DOHH2 (cell line): ENCODE results near the gene FARS2.

ENCODE experiments used
- H3F3A ChIP-seq: fragments of 200-600 bp; sonication (generic), shearing (Covaris generic); 2 replicates; pipeline ENCODE4 v1.6.0; 2016; ENCODE audit warnings: antibody characterized with exemption, mild to moderate bottlenecking; ENCODE audit not compliant: control insufficient read depth, insufficient read depth
- H3K27ac ChIP-seq: fragments of 200-600 bp; sonication (generic); 2 replicates; pipeline ENCODE4 v1.5.1; 2014; ENCODE audit warnings: low read depth, mild to moderate bottlenecking, low read length, moderate library complexity
- H3K27me3 ChIP-seq: fragments of 200-600 bp; sonication (generic); 2 replicates; pipeline ENCODE4 v1.6.1; 2014; ENCODE audit warnings: mild to moderate bottlenecking, low read length, mixed read lengths; ENCODE audit not compliant: control insufficient read depth
- H3K36me3 ChIP-seq: fragments of 200-600 bp; sonication (generic); 2 replicates; pipeline ENCODE4 v1.6.1; 2014; ENCODE audit warnings: mild to moderate bottlenecking, low read length, moderate library complexity, mixed read lengths; ENCODE audit not compliant: control insufficient read depth
- H3K4me1 ChIP-seq: fragments of 200-600 bp; sonication (generic); 2 replicates; pipeline ENCODE4 v1.6.1; 2014; ENCODE audit warnings: mild to moderate bottlenecking, low read length, mixed read lengths; ENCODE audit not compliant: control insufficient read depth
- H3K4me2 ChIP-seq: fragments of 200-600 bp; sonication (generic); 2 replicates; pipeline ENCODE4 v1.6.0; 2014; ENCODE audit warnings: mild to moderate bottlenecking, low read length, moderate library complexity
- H3K4me3 ChIP-seq: fragments of 200-600 bp; sonication (generic); 2 replicates; pipeline ENCODE4 v1.5.1; 2014; ENCODE audit warnings: mild to moderate bottlenecking, low read length, mixed read lengths
- H3K79me2 ChIP-seq: fragments of 200-600 bp; sonication (generic); 2 replicates; pipeline ENCODE4 v1.6.1; 2014; ENCODE audit warnings: mild to moderate bottlenecking, low read length, mixed read lengths; ENCODE audit not compliant: control insufficient read depth
- H3K9me2 ChIP-seq: fragments of 200-600 bp; sonication (generic); replicated peaks from 2 replicates; pipeline ENCODE4 v1.6.1; 2014; ENCODE audit warnings: mild to moderate bottlenecking, low read length, mixed read lengths; ENCODE audit not compliant: control insufficient read depth
- H3K9me3 ChIP-seq: fragments of 200-600 bp; sonication (generic); 2 replicates; pipeline ENCODE4 v1.6.1; 2014; ENCODE audit warnings: antibody characterized with exemption, low read length, mixed read lengths; ENCODE audit not compliant: control insufficient read depth, insufficient read depth
- H4K20me1 ChIP-seq: fragments of 200-600 bp; sonication (generic); 2 replicates; pipeline ENCODE4 v1.6.0; 2014; ENCODE audit warnings: low read depth, mild to moderate bottlenecking, antibody characterized with exemption, low read length, moderate library complexity; ENCODE audit not compliant: control insufficient read depth, insufficient read depth
- CTCF ChIP-seq: fragments of 200-600 bp; sonication (generic); IDR thresholded peaks from one replicate; pipeline ENCODE4 v1.5.1; 2014; ENCODE audit warnings: antibody characterized with exemption, mild to moderate bottlenecking, low read depth, low read length; ENCODE audit not compliant: poor library complexity, severe bottlenecking
- EZH2phosphoT487 ChIP-seq: fragments of 200-600 bp; sonication (generic); IDR thresholded peaks from 2 replicates; pipeline ENCODE4 v1.6.1; 2017; ENCODE audit warnings: borderline replicate concordance, mild to moderate bottlenecking, antibody characterized with exemption, low read length, moderate library complexity, mixed read lengths

FARS2 gene

GRCh38 chr6:5511954-5512353 is 250.6 kb downstream of the FARS2 start:
- no peaks in the 10 kb centered on the region for H3K27me3 ChIP-seq
- peaks cover 7% of the 10 kb centered on the region for H3K4me1 ChIP-seq
- no peaks in the 10 kb centered on the region for H3K9me3 ChIP-seq
- no peak for TF ChIP-seq CTCF
- no peak for TF ChIP-seq EZH2phosphoT487
- no peak overlapping the region for H3K4me3 ChIP-seq
- H4K20me1 ChIP-seq, result no peaks in the 10 kb centered on the region
- H3K36me3 ChIP-seq, result no peaks in the 10 kb centered on the region
- H3F3A ChIP-seq, result no peaks in the 10 kb centered on the region
- no peak overlapping the region for H3K4me2 ChIP-seq
- no peaks in the 10 kb centered on the region for H3K9me2 ChIP-seq
- H3K79me2 ChIP-seq, result no peaks in the 10 kb centered on the region
- H3K27ac ChIP-seq, result no peak overlapping the region

GRCh38 chr6:5512422-5512821 is 251.1 kb downstream of the FARS2 start:
- Histone ChIP-seq H3K9me3 (no peaks in the 10 kb centered on the region), H3K9me2 (no peaks in the 10 kb centered on the region), H3K36me3 (no peaks in the 10 kb centered on the region), H3K27me3 (no peaks in the 10 kb centered on the region), H4K20me1 (no peaks in the 10 kb centered on the region), H3F3A (no peaks in the 10 kb centered on the region), H3K4me1 (peaks cover 3% of the 10 kb centered on the region), H3K27ac (no peak overlapping the region), H3K4me3 (no peak overlapping the region), H3K79me2 (no peaks in the 10 kb centered on the region), H3K4me2 (no peak overlapping the region)
- TF ChIP-seq EZH2phosphoT487, result no peak
- no peak for TF ChIP-seq CTCF

- Histone ChIP-seq H3K36me3 (no peaks in the 10 kb centered on the region), H3K27me3 (no peaks in the 10 kb centered on the region), H3K9me3 (no peaks in the 10 kb centered on the region), H3K9me2 (no peaks in the 10 kb centered on the region), H3F3A (no peaks in the 10 kb centered on the region), H3K4me3 (no peak overlapping the region), H4K20me1 (no peaks in the 10 kb centered on the region), H3K79me2 (no peaks in the 10 kb centered on the region), H3K4me1 (no peaks in the 10 kb centered on the region), H3K4me2 (no peak overlapping the region), H3K27ac (no peak overlapping the region)
- TF ChIP-seq CTCF (no peak), EZH2phosphoT487 (no peak)
Measured at GRCh38 chr6:5513408-5513807, 252.1 kb downstream of the FARS2 start.

GRCh38 chr6:5514353-5514752 is 253.0 kb downstream of the FARS2 start:
- TF ChIP-seq CTCF, result no peak
- no peak for TF ChIP-seq EZH2phosphoT487
- Histone ChIP-seq H3K36me3 (no peaks in the 10 kb centered on the region), H4K20me1 (no peaks in the 10 kb centered on the region), H3F3A (no peaks in the 10 kb centered on the region), H3K79me2 (no peaks in the 10 kb centered on the region), H3K9me2 (no peaks in the 10 kb centered on the region), H3K4me3 (no peak overlapping the region), H3K27me3 (no peaks in the 10 kb centered on the region), H3K9me3 (no peaks in the 10 kb centered on the region), H3K4me1 (no peaks in the 10 kb centered on the region), H3K27ac (no peak overlapping the region), H3K4me2 (no peak overlapping the region)
